SH-SY5Y (cell line): ENCODE results near the gene HPN.

Experiments used
- GATA2 ChIP-seq: IDR thresholded peaks from 2 replicates; pipeline ENCODE4 v1.6.1; 2011; ENCODE audit warnings: mild to moderate bottlenecking, low read depth, low read length
- GATA3 ChIP-seq: IDR thresholded peaks from 2 replicates; pipeline ENCODE4 v1.6.1; 2011; ENCODE audit warnings: low read depth, mild to moderate bottlenecking, low read length, moderate library complexity

HPN gene

DNA sequence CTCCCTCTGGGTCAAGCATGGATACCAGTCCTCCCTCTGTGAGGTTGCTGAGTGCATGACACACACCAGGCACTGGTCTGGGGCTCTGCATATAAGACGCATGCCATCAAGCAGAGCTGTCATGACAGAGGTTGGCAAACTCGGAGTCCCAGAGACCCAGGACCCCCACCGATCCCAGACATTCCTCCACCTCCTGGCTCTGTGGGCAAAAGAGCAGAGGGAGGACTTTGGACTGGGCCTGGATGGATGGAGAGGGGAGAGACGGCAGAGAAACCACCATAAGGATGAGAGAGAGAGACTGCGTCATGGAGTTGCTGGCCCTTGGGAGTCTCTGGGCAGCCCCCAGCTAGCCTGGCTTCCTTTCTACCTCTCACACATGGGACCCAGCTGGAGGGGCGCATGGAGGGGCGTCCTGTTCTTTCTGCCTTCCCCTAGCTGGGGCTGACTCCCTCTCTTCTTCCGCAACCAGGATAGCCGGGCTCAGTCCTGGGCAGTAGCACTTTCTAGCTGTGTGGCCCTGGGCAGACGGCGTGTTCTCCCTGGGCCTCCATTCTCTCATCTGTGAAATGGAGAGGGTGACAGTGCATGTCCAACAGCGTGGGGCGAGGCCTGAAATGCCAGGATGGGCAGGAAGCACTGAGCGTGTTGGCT is 1.6 kb downstream of the HPN start:
- TF ChIP-seq GATA2: no peak
- no peak for TF ChIP-seq GATA3

- no peak for TF ChIP-seq GATA2
- no peak for TF ChIP-seq GATA3
These were observed 2.4 kb downstream of the HPN start for GRCh38 chr19:35043906-35044305.

DNA sequence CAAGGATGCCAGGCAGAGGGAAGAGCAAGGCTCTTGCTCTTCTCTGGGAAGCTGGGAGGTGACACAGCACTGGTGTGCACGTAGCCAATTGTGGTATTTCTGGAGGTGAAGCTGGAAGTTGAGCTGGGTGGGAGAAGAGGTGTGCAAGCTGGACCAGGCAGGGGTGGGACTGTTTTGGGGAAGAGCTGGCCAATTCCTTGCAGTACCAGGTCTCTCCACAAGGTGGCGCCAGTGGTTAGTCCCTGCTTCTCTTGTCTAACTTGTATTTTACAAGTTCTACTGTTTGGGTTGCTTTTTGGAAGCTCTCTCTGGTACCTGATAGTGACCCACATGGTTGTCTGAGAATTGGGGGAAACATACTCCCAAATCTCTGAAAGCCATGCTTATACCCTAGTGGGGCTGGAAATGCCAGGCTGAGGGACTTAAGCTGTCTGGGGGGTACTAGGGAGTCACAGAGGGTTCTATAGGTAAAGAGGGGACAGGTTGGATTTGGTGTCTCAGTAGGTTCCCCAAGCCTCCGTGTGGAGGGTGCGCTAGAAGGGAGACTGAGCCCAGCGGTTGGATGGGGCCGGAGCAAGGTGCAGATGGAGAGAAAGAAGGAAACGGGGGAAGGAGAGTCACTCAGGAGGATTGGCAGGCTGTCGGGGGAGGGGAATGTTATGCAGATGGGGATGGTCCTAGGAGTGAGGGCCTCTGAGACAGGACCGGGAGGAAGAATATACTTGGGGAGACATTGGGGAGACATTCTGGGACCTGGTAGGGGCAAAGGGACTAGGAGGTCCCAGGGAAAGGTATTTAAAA is 3.0 kb downstream of the HPN start:
- TF ChIP-seq GATA3 (no peak), GATA2 (no peak)

DNA sequence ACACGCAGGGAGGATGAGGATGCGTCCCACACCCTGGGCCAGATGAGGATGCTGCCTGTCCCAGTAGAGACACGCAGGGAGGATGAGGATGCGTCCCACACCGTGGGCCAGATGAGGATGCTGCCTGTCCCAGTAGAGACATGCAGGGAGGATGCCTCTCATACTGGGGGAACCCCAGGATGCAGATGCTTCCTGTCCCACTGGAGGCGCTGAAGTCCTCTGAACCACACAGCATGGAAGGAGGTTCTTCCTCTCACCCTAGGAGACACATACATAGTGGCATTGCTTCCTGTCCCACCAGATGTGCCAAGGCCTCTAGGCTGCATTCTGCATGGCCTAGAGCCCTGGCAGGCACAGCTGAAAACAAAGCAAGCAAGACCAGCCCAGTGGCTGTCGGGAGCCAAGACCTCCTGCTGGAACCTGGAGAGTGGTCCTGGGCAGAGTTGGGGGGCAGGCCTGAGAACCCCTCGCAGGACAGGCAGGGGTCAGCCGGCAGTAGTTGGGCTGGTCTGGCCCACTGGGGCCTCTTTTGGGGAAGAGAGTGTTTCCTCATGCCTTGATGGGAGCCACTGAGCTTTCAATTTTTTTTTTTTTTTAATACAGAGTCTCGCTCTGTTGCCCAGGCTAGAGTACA is 4.3 kb downstream of the HPN start:
- TF ChIP-seq GATA3 (no peak), GATA2 (no peak)

- TF ChIP-seq GATA2: no peak
- no peak for TF ChIP-seq GATA3
These were observed 4.9 kb downstream of the HPN start for GRCh38 chr19:35046461-35046860.

DNA sequence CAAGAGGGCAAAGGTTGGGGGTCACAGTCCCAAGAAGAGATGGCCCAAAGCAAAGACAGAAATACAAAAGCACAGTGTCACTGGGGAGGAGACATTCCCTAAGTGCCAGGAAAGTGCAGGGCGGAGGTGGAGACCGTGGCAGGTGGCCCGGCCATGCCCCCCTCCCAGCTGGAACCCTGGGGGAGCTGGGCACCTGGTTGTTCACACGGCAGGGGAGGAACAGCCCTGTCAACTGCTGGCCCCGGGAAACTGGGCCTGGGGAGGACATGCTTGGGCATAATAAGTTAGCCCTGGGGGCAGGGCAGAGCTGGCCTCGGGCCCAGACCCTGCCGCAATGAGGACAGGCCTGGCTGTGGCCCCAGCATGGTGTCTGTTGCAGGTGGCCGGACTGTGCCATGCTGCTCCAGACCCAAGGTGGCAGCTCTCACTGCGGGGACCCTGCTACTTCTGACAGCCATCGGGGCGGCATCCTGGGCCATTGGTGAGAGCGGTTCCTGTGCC is 7.4 kb downstream of the HPN start:
- TF ChIP-seq GATA3 (no peak), GATA2 (no peak)

DNA sequence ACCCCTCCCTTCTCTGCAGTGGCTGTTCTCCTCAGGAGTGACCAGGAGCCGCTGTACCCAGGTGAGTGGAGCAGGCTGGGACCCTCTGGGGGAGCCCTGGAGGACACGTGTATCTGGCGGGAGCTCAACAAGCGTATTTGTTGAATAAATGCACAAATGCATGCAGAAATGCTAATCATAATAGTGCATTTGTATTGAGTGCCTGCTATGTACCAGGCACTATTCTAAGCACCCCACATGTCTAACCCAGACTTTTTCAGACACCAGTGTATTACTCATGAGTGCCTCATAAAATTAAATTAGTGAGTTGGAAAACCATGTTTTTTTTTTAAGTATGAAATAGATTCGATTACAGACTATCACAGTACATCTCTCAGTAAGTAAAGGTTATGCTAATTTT is 7.9 kb downstream of the HPN start:
- TF ChIP-seq GATA2 (no peak), GATA3 (no peak)

DNA sequence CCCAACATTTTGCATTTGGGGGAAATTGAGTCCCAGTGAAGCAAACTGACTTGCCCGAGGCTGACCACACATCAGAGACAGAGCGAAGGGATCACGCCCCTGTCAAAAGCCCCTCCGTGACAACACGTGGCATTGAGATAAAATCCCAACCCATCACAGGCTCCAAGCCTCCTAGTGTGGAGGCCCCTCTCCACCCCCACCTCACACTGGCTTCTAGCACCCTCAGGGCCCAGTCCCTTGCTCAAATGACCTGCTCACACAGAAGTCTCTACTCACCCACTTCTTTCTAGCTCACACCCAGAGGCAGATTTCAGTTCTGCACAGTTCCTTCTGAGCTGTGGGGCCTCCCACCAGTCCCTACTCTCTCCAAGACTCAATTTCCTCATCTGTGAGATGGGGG is 10.3 kb downstream of the HPN start:
- no peak for TF ChIP-seq GATA2
- TF ChIP-seq GATA3: no peak

DNA sequence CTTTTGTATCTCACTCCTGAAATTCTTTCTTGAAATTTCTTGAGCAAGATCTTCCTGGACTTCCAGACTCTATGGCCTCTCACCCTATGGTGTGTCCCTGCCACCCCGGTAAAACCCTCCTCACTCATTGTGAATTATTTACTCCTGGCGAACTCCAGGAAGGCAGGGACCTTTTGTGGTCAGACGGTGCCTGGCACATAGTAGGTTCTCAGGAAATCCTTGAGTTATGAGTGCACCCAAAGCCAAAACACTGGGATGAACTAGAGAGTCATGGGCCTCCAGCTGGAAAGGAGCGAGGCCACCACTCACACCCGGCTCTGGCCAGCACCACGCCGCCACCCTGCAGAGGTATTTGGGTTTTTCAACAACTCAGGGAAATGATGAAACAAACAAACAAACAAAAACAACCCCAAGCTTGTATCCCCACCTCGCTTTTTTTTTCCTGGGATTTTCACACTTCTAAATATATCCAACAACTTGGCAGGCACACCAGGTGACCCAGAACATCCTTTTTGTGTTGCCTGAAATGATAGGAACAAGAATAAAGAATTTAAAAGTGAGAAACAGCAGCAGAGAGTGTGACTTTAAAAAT is 11.2 kb downstream of the HPN start:
- TF ChIP-seq GATA3 (no peak), GATA2 (no peak)

DNA sequence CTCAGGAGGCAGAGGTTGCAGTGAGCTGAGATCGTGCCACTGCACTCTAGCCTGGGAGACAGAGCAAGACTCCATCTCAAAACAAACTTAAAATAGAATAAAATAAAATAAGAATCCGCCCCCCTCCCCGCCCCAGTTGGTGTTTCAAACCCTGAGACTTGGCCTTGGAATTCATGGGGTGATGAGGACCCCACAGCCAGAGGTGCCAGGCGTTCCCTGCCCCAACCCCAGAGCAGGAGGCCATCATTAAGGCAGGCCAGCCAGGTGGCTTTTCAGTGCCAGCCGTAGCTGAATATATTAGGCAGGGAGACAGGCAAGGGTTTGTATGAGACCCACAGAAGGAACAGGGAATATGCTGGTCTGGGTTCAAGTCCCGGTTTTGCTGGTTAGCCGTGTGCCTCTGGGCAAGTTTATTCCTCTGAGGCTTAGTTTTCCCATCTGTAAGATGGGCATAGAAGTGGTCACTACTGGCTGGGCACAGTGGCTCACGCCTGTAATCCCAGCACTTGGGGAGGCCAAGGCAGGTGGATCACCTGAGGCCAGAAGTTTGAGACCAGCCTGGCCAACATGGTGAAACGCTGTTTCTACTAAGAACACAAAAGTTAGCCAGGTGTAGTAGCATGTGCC is 12.3 kb downstream of the HPN start:
- TF ChIP-seq GATA3: no peak
- TF ChIP-seq GATA2: no peak

DNA sequence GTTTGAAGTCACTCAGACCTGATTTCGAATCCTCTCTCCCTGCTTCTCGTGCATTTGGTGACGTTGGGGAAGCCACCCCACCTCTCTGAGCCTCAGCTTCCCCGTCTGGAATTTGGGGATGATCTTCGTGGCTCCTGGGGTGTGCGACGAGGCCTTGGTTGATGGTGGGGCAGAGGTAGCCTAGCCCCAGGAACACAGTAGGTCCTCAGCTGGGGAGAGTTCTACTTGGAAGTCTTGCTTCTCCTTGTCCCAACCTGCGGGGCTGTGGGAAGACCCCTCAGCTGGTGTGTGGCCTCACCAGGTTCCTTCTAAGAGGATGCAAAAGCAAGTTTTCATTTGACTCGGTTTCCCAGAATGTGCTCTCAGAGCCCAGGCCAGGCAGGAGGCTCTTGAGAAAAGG is 13.1 kb downstream of the HPN start:
- no peak for TF ChIP-seq GATA3
- no peak for TF ChIP-seq GATA2

GRCh38 chr19:35055715-35056179 is 14.2 kb downstream of the HPN start:
- TF ChIP-seq GATA2 (no peak), GATA3 (no peak)

- TF ChIP-seq GATA2 (no peak), GATA3 (no peak)
These were observed 15.1 kb downstream of the HPN start for GRCh38 chr19:35056513-35057063.
